ENCODE results near the gene LATS1. TPM values are rescaled to one million over a fixed set of nuclear protein-coding genes. Genes with fewer than 3 reads are reported as not detected.

Gene LATS1
- total and polyA plus RNA-seq, 2 of the 8 experiments (the other 6 are each of a cell fraction or from before 2014, with no cell fraction given): 8.9 to 21.7 TPM

- H3K14ac ChIP-seq (ENCODE audit: insufficient read length): no peak overlapping the region
- no peak overlapping the region for H3K18ac ChIP-seq (ENCODE audit: extremely low read depth, low read length)
- no peak overlapping the region for H2AK5ac ChIP-seq (ENCODE audit: low read depth, low read length)
- H4K91ac ChIP-seq (replicated peaks; ENCODE audit: insufficient read length, low read length): no peak overlapping the region
- no peak overlapping the region for H2BK20ac ChIP-seq (ENCODE audit: low read length)
- FAIRE-seq (no peak), DNase-seq (ENCODE audit: low read depth in 1 of 2, low spot score in 2 of 2) (no peak)
- no peak overlapping the region for H3K4me2 ChIP-seq (ENCODE audit: insufficient read depth in 1 of 2, low read depth in 2 of 2, low read length in 2 of 2)
- no peaks in the 10 kb centered on the region for H3K23me2 ChIP-seq (ENCODE audit: low read depth, low read length)
- no peak overlapping the region for H2BK12ac ChIP-seq (ENCODE audit: low read depth, low read length)
- H3K36me3 ChIP-seq (ENCODE audit: control insufficient read depth in 2 of 4, insufficient read depth in 4 of 4, low read length in 3 of 4): peaks cover 0 to 22% (median 5%) of the 10 kb centered on the region in 4 experiments; a peak in 3 of 8 replicates
- no peak overlapping the region for H3K23ac ChIP-seq (ENCODE audit: insufficient read length)
- H3K27me3 ChIP-seq (replicated peaks in 1 of 4; ENCODE audit: control insufficient read depth in 3 of 4, extremely low read depth in 1 of 4, insufficient read depth in 3 of 4, low read length in 3 of 4): no peaks in the 10 kb centered on the region
- 100% methylated on average over 2 of the region's 2 CpGs; no CpG with 5 or more reads in 1 of the 2 experiments for WGBS, 2 experiments (ENCODE audit: extremely low coverage in 1 of 2, insufficient coverage in 1 of 2, insufficient read length in 1 of 2, insufficient replicate concordance in 2 of 2, low coverage in 1 of 2, low lambda C conversion rate in 2 of 2, missing lambda C conversion rate in 1 of 2)
- H4K8ac ChIP-seq (ENCODE audit: extremely low read depth, insufficient read depth, low read length): no peak overlapping the region
- no peak overlapping the region for H3K9ac ChIP-seq (replicated peaks in 1 of 4; ENCODE audit: extremely low read depth in 1 of 4, low read depth in 3 of 4, low read length in 3 of 4)
- no peak overlapping the region for H3K4me3 ChIP-seq (ENCODE audit: extremely low read depth in 1 of 4, insufficient read depth in 2 of 4, low read depth in 3 of 4, low read length in 4 of 4)
- peaks cover 0 to 78% of the 10 kb centered on the region in 2 experiments; a peak in 2 of 4 replicates for H3K79me2 ChIP-seq (ENCODE audit: control insufficient read depth in 1 of 2, insufficient read depth in 2 of 2, low read length in 2 of 2)
- peaks cover 0 to 4% of the 10 kb centered on the region in 2 experiments for H4K20me1 ChIP-seq (replicated peaks in 1 of 2; ENCODE audit: control insufficient read depth in 1 of 2, insufficient read depth in 2 of 2, low read length in 2 of 2)
- H3K4me1 ChIP-seq (replicated peaks in 1 of 4; ENCODE audit: control insufficient read depth in 3 of 4, insufficient read depth in 4 of 4, low read length in 3 of 4): peaks cover 2 to 3% (median 2%) of the 10 kb centered on the region in 4 experiments; a peak in 4 of 7 replicates
- H3K79me1 ChIP-seq (ENCODE audit: low read depth, low read length): no peaks in the 10 kb centered on the region; the same call in 1 of the 2 replicates
- H2BK5ac ChIP-seq (ENCODE audit: low read depth, low read length): no peak overlapping the region
- ChIA-PET POLR2A (ENCODE audit: partially characterized antibody) (interaction anchor here (1.2 kb wide), 1 partner anchor 51 kb away, joined by 3 read pairs; no protein-coding TSS in a partner anchor), CTCF (ENCODE audit: partially characterized antibody) (interaction anchor here (0.6 to 1.5 kb wide), 4 partner anchors 22 to 1117 kb away, joined by 3 to 4 read pairs (median 4); no protein-coding TSS in a partner anchor)
- no peak overlapping the region for H3K4ac ChIP-seq (replicated peaks; ENCODE audit: insufficient read length, low read depth, low read length)
- no peak overlapping the region for H2BK15ac ChIP-seq (ENCODE audit: low read length)
- H3K9me3 ChIP-seq (ENCODE audit: insufficient read depth in 2 of 2, low read depth in 1 of 2, low read length in 1 of 2): no peaks in the 10 kb centered on the region
- H3K56ac ChIP-seq (replicated peaks; ENCODE audit: insufficient read length, low read depth, low read length): no peak overlapping the region
- H4K5ac ChIP-seq (ENCODE audit: insufficient read length, low read depth, low read length): no peak overlapping the region
- no peak overlapping the region for H2AFZ ChIP-seq (ENCODE audit: low read length)
- H3K27ac ChIP-seq (ENCODE audit: low read depth, low read length): no peak overlapping the region
- no peak for TF ChIP-seq RXRA (IDR thresholded peaks at IDR 0.05; ENCODE audit: insufficient read depth, low read depth, low read length)
- TF ChIP-seq RAD21 (IDR thresholded peaks at IDR 0.05 in 1 of 2, conservative IDR thresholded peaks at IDR 0.05 in 1 of 2; ENCODE audit: low read depth in 2 of 2, low read length in 2 of 2): peak; percentile 23 to 46; a peak in 3 of 4 replicates
- TF ChIP-seq, protein P1, sequence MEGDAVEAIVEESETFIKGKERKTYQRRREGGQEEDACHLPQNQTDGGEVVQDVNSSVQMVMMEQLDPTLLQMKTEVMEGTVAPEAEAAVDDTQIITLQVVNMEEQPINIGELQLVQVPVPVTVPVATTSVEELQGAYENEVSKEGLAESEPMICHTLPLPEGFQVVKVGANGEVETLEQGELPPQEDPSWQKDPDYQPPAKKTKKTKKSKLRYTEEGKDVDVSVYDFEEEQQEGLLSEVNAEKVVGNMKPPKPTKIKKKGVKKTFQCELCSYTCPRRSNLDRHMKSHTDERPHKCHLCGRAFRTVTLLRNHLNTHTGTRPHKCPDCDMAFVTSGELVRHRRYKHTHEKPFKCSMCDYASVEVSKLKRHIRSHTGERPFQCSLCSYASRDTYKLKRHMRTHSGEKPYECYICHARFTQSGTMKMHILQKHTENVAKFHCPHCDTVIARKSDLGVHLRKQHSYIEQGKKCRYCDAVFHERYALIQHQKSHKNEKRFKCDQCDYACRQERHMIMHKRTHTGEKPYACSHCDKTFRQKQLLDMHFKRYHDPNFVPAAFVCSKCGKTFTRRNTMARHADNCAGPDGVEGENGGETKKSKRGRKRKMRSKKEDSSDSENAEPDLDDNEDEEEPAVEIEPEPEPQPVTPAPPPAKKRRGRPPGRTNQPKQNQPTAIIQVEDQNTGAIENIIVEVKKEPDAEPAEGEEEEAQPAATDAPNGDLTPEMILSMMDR (IDR thresholded peaks at IDR 0.05; ENCODE audit: control extremely low read depth in 1 of 3, insufficient read depth in 1 of 3, low read depth in 1 of 3, low read length in 3 of 3): peak; percentile 19 to 56 (median 29); a peak in 3 of 4 replicates
- H2BK120ac ChIP-seq (replicated peaks; ENCODE audit: low read depth, low read length): no peak overlapping the region
Measured at GRCh38 chr6:149699150-149699549, 18.8 kb downstream of the LATS1 start.

Measured in H1 (cell line).